Endothelial cell of umbilical vein (primary cell): ENCODE measurements around the gene SELP. TPM values are rescaled to one million over a fixed set of nuclear protein-coding genes. Genes with fewer than 3 reads are reported as not detected.
"Not testable (repeated sequence)": the region's sequence is repeated elsewhere in the genome, so short reads cannot be mapped to it uniquely, and the experiment has no call there.

Experiments used
- BruUV-seq: library from RNA; stranded (reverse); fragments of 400-500 nt; replicated peaks from 2 replicates; lab custom pipeline; 2021; lab: Mats Ljungman, UMichigan
- CTCF ChIA-PET: fragments of 300-600, 350-600 bp; sonication (Branson Sonifier 250); formaldehyde crosslinking; loops from one replicate; lab custom pipeline; 2021; ENCODE audit warnings: antibody characterized with exemption, inconsistent platforms; lab: Charles Lee
- POLR2A ChIA-PET: fragments of 300-600, 350-600 bp; sonication (Branson Sonifier 250); formaldehyde crosslinking; loops from one replicate; lab custom pipeline; 2021; ENCODE audit warnings: antibody characterized with exemption, inconsistent platforms; lab: Charles Lee
- DNase-seq: peaks from one replicate; pipeline ENCODE4 v3.0.0-alpha.2; 2011; ENCODE audit warnings: low read depth, low spot score
- FAIRE-seq: peaks from 2 replicates; lab custom pipeline; 2011; peaks lifted over from hg19 to GRCh38; lab: Jason Lieb, UNC
- H2AFZ ChIP-seq: 2 replicates; pipeline ENCODE4 v1.6.0; 2012; ENCODE audit warnings: low read depth, low read length, control low read depth, inconsistent platforms
- H3K27ac ChIP-seq: 2 replicates; pipeline ENCODE4 v1.5.1; 2011; ENCODE audit warnings: low read depth, mild to moderate bottlenecking, control low read depth, low read length, moderate library complexity; ENCODE audit not compliant: insufficient read depth
- H3K27me3 ChIP-seq, 2 experiments: 2 replicates each; pipeline versions ENCODE4 v1.6.0 to v1.6.1; 2011; ENCODE audit warnings: low read length in 2 of 2, mixed read lengths in 1 of 2; ENCODE audit not compliant: control insufficient read depth in 2 of 2, insufficient read depth in 2 of 2
- H3K36me3 ChIP-seq, 2 experiments: 2 replicates in 1 of 2; 3 replicates in 1 of 2; pipeline ENCODE4 v1.5.1; 2011; ENCODE audit warnings: low read length in 2 of 2, mild to moderate bottlenecking in 1 of 2, moderate library complexity in 1 of 2; ENCODE audit not compliant: control insufficient read depth in 2 of 2, insufficient read depth in 2 of 2; ENCODE audit errors: extremely low read depth in 1 of 2
- H3K4me1 ChIP-seq: 3 replicates; pipeline ENCODE4 v1.5.1; 2011; ENCODE audit warnings: mild to moderate bottlenecking, low read length; ENCODE audit not compliant: control insufficient read depth, insufficient read depth; ENCODE audit errors: extremely low read depth
- H3K4me2 ChIP-seq: 2 replicates; pipeline ENCODE4 v1.6.1; 2011; ENCODE audit warnings: low read length, control low read depth, mixed read lengths; ENCODE audit not compliant: insufficient read depth
- H3K4me3 ChIP-seq, 3 experiments: fragments of 200-600 bp in 1 of 3; sonication (generic), shearing (Covaris generic) in 1 of 3; replicated peaks in 1 of 3; 2 replicates each; pipeline ENCODE4 v1.5.1; 2011 to 2016; ENCODE audit warnings: control low read depth in 3 of 3, low read length in 3 of 3, mild to moderate bottlenecking in 2 of 3, inconsistent platforms in 1 of 3, low read depth in 1 of 3, moderate library complexity in 1 of 3; ENCODE audit not compliant: insufficient read depth in 1 of 3
- H3K79me2 ChIP-seq: 2 replicates; pipeline ENCODE4 v1.6.0; 2012; ENCODE audit warnings: low read length, inconsistent platforms; ENCODE audit not compliant: control insufficient read depth, insufficient read depth
- H3K9ac ChIP-seq: replicated peaks from 2 replicates; pipeline ENCODE3; 2011; ENCODE audit warnings: low read length, control low read depth; ENCODE audit not compliant: insufficient read depth; ENCODE audit errors: extremely low read depth
- H3K9me1 ChIP-seq: replicated peaks from 3 replicates; pipeline ENCODE4 v1.6.0; 2011; ENCODE audit warnings: mild to moderate bottlenecking, low read length; ENCODE audit not compliant: control insufficient read depth, insufficient read depth; ENCODE audit errors: extremely low read depth
- H3K9me3 ChIP-seq: replicated peaks from 2 replicates; pipeline ENCODE4 v1.5.1; 2012; ENCODE audit warnings: low read length, inconsistent platforms; ENCODE audit not compliant: control insufficient read depth, insufficient read depth
- H4K20me1 ChIP-seq: replicated peaks from 2 replicates; pipeline ENCODE3; 2011; ENCODE audit warnings: mild to moderate bottlenecking, low read length; ENCODE audit not compliant: control insufficient read depth, insufficient read depth; ENCODE audit errors: extremely low read depth
- dilution Hi-C: fragments of 300-500 bp; cut with MboI; formaldehyde crosslinking; loops from one replicate; pipeline ENCODE4 v1.15.0; 2019; ENCODE audit warnings: low sequenced_read_pairs; ENCODE audit not compliant: extremely low pct_ligation_motif_present
- intact Hi-C: fragments of 100-400 bp; cut with micrococcal nuclease; formaldehyde crosslinking; loops from one replicate; pipeline ENCODE4 v1.10.0; 2022
- polyA plus RNA-seq, 4 experiments: library from polyadenylated mRNA; depleted of rRNA in 3 of 4; stranded (reverse) in 3 of 4; unstranded in 1 of 4; fragments of >200 nt; gene quantifications; 2 replicates each; pipeline versions ENCODE4 v1.2.1 to v1.2.3, GENCODE V29; 2011 to 2012; ENCODE audit warnings: missing spikeins in 1 of 4
- total RNA-seq: library from RNA; stranded (reverse); gene quantifications from 2 replicates; pipeline ENCODE4 v1.2.3, GENCODE V29; 2021

Gene SELP
- total and polyA plus RNA-seq, 2 donors (not counting 3 experiments of a cell fraction or from before 2014, with no cell fraction given): 1.3 to 1.6 TPM

GRCh38 chr1:169667699-169668596 lies 38.0 kb upstream of the SELP start:
- H3K27me3 ChIP-seq, FAIRE-seq, CTCF ChIA-PET, H3K4me2 ChIP-seq, dilution Hi-C loops, H3K27ac ChIP-seq, POLR2A ChIA-PET, H3K36me3 ChIP-seq, H3K79me2 ChIP-seq, intact Hi-C loops, H2AFZ ChIP-seq, H3K9me1 ChIP-seq, DNase-seq, BruUV-seq, H3K9me3 ChIP-seq, H3K4me3 ChIP-seq, H4K20me1 ChIP-seq, H3K9ac ChIP-seq: not testable (repeated sequence)
- peaks cover 11% of the 10 kb centered on the region for H3K4me1 ChIP-seq

- H3K9me3 ChIP-seq, dilution Hi-C loops, H2AFZ ChIP-seq, FAIRE-seq, DNase-seq, H3K79me2 ChIP-seq, H3K27ac ChIP-seq, H3K9ac ChIP-seq, intact Hi-C loops, POLR2A ChIA-PET, H3K27me3 ChIP-seq, H3K4me3 ChIP-seq, BruUV-seq, H4K20me1 ChIP-seq, H3K9me1 ChIP-seq, H3K4me2 ChIP-seq, H3K36me3 ChIP-seq: not testable (repeated sequence)
- CTCF ChIA-PET: interaction anchor here (1.6 kb wide), 1 partner anchor 65 kb away, joined by 4 read pairs; no protein-coding TSS in a partner anchor
- peaks cover 11% of the 10 kb centered on the region for H3K4me1 ChIP-seq
These were observed 37.3 kb upstream of the SELP start for GRCh38 chr1:169667227-169667639.

DNA sequence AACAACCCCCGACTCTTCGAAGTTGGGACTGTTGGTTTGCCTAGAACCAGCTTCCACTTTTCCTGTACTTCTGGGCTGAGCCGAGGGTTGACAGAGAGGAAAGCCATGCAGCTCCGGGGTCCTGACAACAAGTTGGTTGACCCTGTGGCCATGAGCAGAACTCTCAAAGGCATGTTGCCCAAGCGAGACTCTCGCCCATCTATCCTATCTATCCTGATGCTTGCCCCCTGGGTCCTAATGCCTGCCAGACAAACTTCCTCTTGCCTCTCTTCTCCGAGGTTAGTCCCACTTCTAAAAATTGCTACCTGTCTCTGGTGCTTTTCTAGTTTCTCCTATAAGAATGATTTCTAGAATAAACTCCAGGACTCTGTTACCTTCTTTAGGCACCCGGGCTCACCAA lies 32.8 kb upstream of the SELP start:
- H3K79me2 ChIP-seq, H3K27ac ChIP-seq, H3K27me3 ChIP-seq, BruUV-seq, H3K4me1 ChIP-seq, POLR2A ChIA-PET, intact Hi-C loops, H3K9me3 ChIP-seq, H3K4me3 ChIP-seq, H3K9ac ChIP-seq, DNase-seq, H2AFZ ChIP-seq, CTCF ChIA-PET, H3K4me2 ChIP-seq, dilution Hi-C loops, H3K9me1 ChIP-seq, H4K20me1 ChIP-seq, FAIRE-seq, H3K36me3 ChIP-seq: not testable (repeated sequence)

- H2AFZ ChIP-seq, H3K27me3 ChIP-seq, H3K9me3 ChIP-seq, POLR2A ChIA-PET, dilution Hi-C loops, H3K9me1 ChIP-seq, H3K4me1 ChIP-seq, BruUV-seq, H3K4me2 ChIP-seq, H3K4me3 ChIP-seq, H3K36me3 ChIP-seq, DNase-seq, H4K20me1 ChIP-seq, FAIRE-seq, H3K9ac ChIP-seq, CTCF ChIA-PET, H3K79me2 ChIP-seq, intact Hi-C loops, H3K27ac ChIP-seq: not testable (repeated sequence)
These were observed 31.1 kb upstream of the SELP start for GRCh38 chr1:169661066-169661465.
